Activated naive CD8-positive, alpha-beta T cell treated with anti-CD3 and anti-CD28 coated beads, Interleukin-2, amount 50 U/mL, for 16 hours (primary cell): ENCODE results near the gene A3GALT2.

Experiments used
- DNase-seq: peaks from one replicate; pipeline ENCODE4 v3.0.0-alpha.2; 2020; ENCODE audit warnings: low read depth, low spot score

Gene A3GALT2

GRCh38 chr1:33272930-33273329 lies 48.0 kb downstream of the A3GALT2 start:
- DNase-seq, result no peak

DNA sequence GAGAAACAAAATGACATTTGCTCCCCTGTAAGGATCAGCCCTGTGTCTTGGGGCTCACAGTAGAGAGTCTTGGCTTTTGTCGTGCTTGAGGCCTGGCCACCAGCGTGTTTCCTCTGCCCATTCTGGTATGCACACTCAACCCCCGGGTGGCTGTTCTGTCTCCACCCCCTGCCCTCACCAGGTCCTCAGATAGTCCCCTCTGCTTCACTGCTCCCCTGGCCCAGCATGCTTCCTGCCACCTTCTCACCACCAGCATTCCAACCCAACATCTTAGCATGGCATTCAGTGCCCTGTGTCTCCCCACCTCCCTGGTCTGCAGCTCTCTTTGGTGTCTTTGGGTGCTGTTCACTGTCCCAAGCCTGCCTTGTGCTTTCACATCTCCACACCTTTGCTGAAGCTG lies 48.4 kb downstream of the A3GALT2 start:
- no peak for DNase-seq

DNA sequence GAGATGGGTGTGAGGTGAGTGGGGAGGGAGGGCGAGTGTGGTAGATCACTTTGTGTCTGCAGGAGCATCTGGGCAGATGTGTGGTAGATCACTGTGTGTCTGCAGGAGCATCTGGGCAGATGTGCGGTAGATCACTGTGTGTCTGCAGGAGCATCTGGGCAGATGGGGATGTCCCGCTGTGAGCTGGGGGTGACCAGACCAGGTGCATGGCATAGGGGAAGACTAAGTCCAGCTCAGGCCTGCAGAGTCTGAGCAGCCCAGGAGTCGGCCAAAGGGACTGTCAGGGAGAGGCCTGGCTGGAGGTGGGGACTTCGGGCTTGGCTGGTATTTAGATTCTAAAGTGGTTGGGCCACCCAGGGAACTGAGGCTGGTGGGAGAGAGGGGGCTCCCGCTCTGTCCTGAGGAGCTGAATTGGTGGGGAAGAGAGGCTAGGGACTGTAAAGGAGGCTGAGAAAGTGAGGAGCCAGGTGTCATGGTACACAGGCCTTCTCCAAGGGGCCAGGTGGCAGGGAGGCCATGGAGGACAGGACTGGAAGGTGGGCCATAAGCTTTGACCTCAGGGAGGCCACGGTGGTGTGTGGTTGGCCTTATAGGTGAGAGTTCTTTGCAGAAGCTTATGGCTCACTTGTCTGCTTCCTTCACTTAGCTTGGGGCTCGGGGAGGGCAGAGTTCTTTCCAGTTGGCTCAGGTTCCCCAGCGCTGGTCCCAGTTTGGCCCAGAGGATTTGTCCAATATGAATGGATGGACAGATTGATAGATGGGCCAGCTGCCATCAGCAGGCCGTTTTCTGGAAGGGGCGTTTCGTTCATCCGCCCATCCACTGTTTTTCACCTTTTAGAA lies 49.0 kb downstream of the A3GALT2 start:
- DNase-seq, result no peak

GRCh38 chr1:33270808-33271465 lies 50.0 kb downstream of the A3GALT2 start:
- no peak for DNase-seq

DNA sequence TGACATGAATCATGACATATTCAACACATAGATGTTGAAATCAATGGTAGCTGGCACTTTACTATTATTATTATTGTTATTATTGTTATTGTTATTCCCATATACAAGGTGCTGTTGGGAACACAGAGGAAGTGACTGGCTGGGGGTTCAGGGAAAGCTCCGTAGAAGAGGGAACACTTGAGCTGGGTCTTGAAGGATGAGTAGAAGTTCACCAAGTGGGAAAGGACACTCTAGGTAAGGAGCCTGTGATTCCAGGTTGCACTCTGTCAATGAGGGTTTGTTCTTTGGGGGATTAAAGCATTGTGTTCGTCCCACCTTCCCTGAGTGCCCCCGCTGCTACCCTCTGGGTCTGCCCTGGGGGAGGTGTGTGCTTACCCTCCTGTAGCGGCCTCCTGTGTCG lies 50.5 kb downstream of the A3GALT2 start:
- DNase-seq, result no peak

DNA sequence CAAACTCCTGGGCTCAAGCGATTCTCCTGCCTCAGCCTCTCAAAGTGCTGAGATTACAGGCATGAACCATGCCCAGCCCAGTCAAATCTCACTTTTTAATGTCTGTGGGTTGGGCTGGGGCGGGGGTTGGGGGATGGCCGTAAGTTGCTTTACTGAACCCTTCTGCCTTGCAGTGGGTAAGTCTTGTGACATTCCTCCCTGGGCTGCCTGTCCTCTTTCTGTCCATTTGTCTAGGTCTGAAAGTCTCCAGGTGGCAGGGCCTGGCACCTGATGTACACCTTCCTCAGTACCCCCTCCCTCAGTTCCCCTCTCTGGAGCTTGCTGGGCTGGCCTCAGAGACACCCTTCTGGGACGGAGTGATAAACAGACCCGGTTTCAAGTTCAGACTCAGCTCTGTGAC lies 51.3 kb downstream of the A3GALT2 start:
- DNase-seq, result no peak

- DNase-seq, result no peak
These were observed 51.8 kb downstream of the A3GALT2 start for GRCh38 chr1:33268927-33269610.

DNA sequence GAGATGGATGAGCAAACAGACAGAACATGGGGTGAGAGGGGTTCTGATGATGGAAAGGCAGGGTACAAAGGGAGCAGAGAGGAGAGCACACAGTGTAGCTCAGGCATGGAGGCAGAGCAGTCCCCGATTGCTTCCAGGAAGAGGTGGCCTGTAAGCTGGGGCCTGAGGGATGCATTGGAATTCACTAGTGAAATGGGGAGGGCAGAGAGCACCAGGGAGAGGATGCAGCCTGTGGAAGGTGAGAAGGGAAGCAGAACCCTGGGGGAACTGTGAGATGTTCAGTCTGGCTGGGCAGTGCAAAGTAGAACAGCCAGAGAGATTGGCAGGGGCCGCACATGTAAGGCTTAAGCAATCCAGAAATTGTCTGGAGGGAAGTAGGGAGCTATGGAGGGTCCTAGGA lies 52.4 kb downstream of the A3GALT2 start:
- no peak for DNase-seq

GRCh38 chr1:33267468-33268205 lies 53.3 kb downstream of the A3GALT2 start:
- DNase-seq, result no peak

GRCh38 chr1:33266766-33267165 lies 54.1 kb downstream of the A3GALT2 start:
- no peak for DNase-seq

- DNase-seq, result no peak
These were observed 54.9 kb downstream of the A3GALT2 start for GRCh38 chr1:33265780-33266605.

DNA sequence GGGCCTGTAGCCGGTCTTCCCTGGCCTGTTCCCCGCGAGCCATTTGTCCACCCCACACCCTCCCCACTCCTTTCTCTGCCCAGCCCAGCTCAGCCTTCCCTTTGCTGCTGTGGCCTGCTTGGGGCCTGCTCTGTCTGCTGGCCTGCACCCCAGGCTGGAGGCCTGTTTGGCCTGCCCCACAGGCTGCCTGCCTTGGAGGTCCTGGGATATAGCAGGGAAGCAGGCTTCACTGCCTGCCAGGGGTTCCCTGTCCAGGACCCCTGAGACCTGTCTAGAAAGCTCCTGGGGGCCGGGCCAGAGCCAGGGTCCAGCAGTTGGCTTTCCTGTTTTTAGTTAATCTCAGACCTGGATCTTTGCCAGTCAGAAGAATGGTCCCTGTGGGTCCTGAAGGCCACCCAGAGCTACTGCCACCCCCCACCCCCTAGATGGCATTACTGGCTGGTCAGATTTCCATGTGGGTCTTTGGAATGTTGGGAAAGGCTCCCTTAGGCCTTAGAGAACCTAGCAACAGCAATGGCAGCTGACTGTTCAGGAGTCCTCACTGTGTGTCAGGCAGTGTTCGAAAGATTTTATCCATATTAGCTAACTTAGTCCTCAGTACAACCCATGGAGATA lies 56.9 kb downstream of the A3GALT2 start:
- no peak for DNase-seq

DNA sequence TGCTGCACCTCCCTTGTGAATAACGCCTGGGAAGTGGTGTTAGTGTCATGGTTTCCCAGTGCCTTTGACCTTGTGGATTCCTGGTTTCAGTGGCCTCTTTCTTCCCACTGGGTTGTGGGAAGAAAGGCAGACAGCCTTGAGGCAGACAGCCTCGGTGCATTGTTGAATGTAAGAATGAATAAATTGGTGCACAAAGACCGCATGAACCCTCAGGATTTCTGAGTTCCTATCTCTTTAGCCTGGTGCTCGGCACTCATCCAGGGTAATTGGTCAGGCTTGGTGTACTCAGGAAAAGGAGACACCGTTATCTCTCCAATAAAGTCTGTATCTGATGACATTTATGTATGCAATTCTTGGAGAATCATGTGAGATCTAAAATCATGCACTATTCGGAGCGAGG lies 59.6 kb downstream of the A3GALT2 start:
- no peak for DNase-seq

- DNase-seq, result no peak
These were observed 60.5 kb downstream of the A3GALT2 start for GRCh38 chr1:33260439-33260838.

DNA sequence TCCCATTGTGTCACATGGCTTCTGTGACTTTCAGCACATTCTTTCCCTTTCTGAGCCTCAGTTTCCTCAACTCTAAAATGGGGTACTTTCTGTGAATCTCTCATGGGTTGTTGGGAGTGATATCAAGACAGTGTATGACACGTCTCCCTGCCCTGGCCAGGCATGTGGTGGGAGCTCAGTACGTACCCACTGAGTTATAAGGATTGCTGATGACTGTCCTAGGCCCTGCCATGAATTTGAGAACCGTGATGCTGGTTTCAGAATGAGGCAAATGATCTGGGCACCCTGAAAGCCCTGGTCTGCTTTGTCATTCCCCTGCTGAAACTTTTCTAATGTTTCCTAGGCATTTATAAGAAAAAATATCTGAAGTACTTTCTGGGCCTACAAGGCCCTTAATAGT lies 61.0 kb downstream of the A3GALT2 start:
- no peak for DNase-seq

- no peak for DNase-seq
These were observed 62.1 kb downstream of the A3GALT2 start for GRCh38 chr1:33258788-33259274.

DNA sequence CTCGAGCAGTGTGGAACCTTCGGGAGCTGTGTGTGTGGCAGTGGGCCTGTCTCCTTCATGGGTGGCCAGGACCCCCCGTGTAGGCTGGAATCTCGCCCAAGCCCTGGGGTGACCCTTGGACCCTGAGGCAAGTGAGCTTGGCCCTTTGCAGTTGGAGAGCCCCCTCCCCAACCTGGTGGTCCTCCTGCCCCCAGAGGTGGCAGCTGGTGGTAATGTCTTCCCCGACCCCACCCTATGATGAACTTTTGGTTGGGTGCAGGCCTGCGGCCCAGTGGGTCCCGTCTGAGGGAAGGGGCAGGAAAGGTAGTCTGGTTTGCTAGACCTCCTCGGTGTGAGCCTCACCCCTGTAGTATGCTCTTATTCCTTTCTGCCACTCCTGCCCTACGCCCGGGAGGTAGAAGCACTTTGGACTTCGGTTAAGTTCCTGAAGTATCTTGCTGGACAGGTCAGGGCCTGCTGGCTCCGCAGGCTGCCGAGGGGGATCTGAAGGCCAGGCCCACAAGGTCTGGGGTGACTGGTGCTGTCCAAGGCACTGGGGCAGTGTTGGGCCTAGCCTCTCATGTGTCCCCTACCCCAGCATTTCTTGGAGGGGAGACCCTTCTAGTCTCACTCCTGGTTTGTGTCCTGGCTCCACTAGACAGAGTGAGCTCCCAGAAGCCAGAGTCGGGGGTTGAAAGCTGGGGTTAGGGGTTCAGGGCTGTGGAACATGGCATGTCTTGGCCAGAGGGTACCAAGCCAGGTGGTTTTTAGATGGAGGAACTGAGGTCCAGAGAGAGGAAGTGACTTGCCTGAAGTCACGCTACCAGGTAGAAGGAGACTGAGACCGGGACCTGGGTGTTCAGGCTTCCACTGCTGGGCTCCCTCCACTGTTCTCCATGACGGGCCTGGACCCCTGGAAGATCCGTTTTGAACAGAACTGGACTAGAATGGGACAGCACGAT lies 62.9 kb downstream of the A3GALT2 start:
- DNase-seq, result no peak

- no peak for DNase-seq
These were observed 63.6 kb downstream of the A3GALT2 start for GRCh38 chr1:33257207-33257771.
